ENCODE measurements around the gene KIAA2012. TPM values are rescaled to one million over a fixed set of nuclear protein-coding genes. Genes with fewer than 3 reads are reported as not detected.
A peak's percentile ranks its signal among the peaks of the same experiment; 100 is the strongest.

Gene KIAA2012
- total and polyA plus RNA-seq, 2 of the 4 experiments (the other 2 are of a cell fraction): under 0.01 to 0.09 TPM

DNA sequence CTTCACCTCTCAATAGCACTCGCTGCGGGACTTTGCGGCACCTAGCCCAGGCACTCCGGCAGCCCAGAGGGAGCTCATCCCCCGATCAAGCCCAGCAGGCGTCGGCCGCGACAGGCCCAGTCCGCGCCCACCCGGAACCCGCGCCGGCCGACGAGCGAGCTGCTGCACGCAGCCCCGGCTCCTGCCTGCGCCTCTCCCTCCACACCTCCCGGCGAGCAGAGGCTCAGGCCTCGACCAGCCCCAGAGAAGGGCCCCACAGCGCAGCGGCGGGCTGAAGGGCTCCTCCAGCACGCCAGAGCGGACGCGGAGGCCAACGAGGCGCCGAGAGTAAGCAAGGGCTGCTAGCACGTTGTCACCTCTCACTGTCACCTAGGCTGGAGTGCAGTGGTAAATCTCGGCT is 63.5 kb downstream of the KIAA2012 start:
- Histone ChIP-seq H4K20me1 (ENCODE audit: insufficient read depth, low read length) (no peaks in the 10 kb centered on the region), H3K23ac (ENCODE audit: low read depth, low read length) (no peak overlapping the region), H3K36me3 (ENCODE audit: control insufficient read depth, insufficient read depth, low read length) (no peaks in the 10 kb centered on the region), H4K8ac (ENCODE audit: low read depth in 2 of 2, low read length in 2 of 2) (peak overlapping the region; percentile 37 to 84; a peak in 2 of 4 replicates), H3K56ac (ENCODE audit: extremely low read depth, insufficient read depth, low read length) (no peak overlapping the region), H2AK5ac (ENCODE audit: low read depth, low read length) (peak overlapping the region; percentile 99), H3K14ac (replicated peaks; ENCODE audit: low read depth, low read length) (peak overlapping the region; percentile 88), H4K5ac (ENCODE audit: low read depth, low read length) (peak overlapping the region; percentile 24), H2BK5ac (ENCODE audit: low read depth, low read length, poor library complexity, severe bottlenecking) (peak overlapping the region; percentile 82), H2BK20ac (ENCODE audit: low read depth, low read length) (peak overlapping the region; percentile 100), H4K91ac (ENCODE audit: insufficient read depth, low read depth, low read length) (peak overlapping the region; percentile 98), H3K9me1 (ENCODE audit: insufficient read depth, low read length) (peaks cover 17% of the 10 kb centered on the region), H3K27me3 (ENCODE audit: control insufficient read depth, insufficient read depth, low read length) (no peaks in the 10 kb centered on the region), H3K27ac (ENCODE audit: insufficient read depth, low read length) (peak overlapping the region; percentile 15; the same call in 1 of the 2 replicates), H3K9ac (ENCODE audit: low read depth, low read length) (no peak overlapping the region), H2BK15ac (ENCODE audit: low read depth, low read length) (peak overlapping the region; percentile 97; the same call in 2 of the 3 replicates), H3K4ac (ENCODE audit: low read depth, low read length) (peak overlapping the region; percentile 99), H3K79me1 (ENCODE audit: low read depth in 1 of 2, low read length in 2 of 2) (0 out of 4 replicates have a peak, but pooled peaks cover 0 to 5% of the 10 kb centered on the region in 2 experiments), H3K4me2 (ENCODE audit: low read depth, low read length) (no peak overlapping the region), H3K9me3 (ENCODE audit: control insufficient read depth, insufficient read depth, low read length) (no peaks in the 10 kb centered on the region), H3K18ac (ENCODE audit: low read depth, low read length) (peak overlapping the region; percentile 81), H2AFZ (replicated peaks; ENCODE audit: low read length, poor library complexity) (no peak overlapping the region), H2AK9ac (replicated peaks; ENCODE audit: low read depth, low read length, poor library complexity) (no peak overlapping the region), H3K4me3 (ENCODE audit: insufficient read depth, low read depth, low read length) (no peak overlapping the region), H3K4me1 (ENCODE audit: control insufficient read depth, insufficient read depth, low read length) (peaks cover 28% of the 10 kb centered on the region), H2BK120ac (ENCODE audit: low read depth, low read length) (peak overlapping the region; percentile 98)
- dilution Hi-C loops (cut with HindIII; ENCODE audit: low sequenced_read_pairs, unreplicated experiment) (no loop called here), intact Hi-C loops (cut with micrococcal nuclease) (no loop called here), in situ Hi-C loops (cut with MboI; ENCODE audit: low sequenced_read_pairs) (no loop called here)
- TF ChIP-seq MAFK (IDR thresholded peaks at IDR 0.05; ENCODE audit: low read depth, low read length): no peak
- no peak for TF ChIP-seq RCOR1 (IDR thresholded peaks at IDR 0.05; ENCODE audit: insufficient replicate concordance, low read length)
- TF ChIP-seq MAZ (IDR thresholded peaks at IDR 0.05; ENCODE audit: borderline replicate concordance, low read depth, low read length): no peak
- TF ChIP-seq, protein P1, sequence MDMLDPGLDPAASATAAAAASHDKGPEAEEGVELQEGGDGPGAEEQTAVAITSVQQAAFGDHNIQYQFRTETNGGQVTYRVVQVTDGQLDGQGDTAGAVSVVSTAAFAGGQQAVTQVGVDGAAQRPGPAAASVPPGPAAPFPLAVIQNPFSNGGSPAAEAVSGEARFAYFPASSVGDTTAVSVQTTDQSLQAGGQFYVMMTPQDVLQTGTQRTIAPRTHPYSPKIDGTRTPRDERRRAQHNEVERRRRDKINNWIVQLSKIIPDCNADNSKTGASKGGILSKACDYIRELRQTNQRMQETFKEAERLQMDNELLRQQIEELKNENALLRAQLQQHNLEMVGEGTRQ (IDR thresholded peaks at IDR 0.05; ENCODE audit: low read depth, low read length): no peak
- no peak for TF ChIP-seq POLR2A (IDR thresholded peaks at IDR 0.05; ENCODE audit: low read depth, low read length)
- TF ChIP-seq BHLHE40 (IDR thresholded peaks at IDR 0.05; ENCODE audit: low read depth, low read length): no peak
- TF ChIP-seq RAD21 (IDR thresholded peaks at IDR 0.05; ENCODE audit: low read length): no peak
- no peak for TF ChIP-seq MXI1 (IDR thresholded peaks at IDR 0.05; ENCODE audit: borderline replicate concordance, low read depth, low read length)
- TF ChIP-seq, protein P2, sequence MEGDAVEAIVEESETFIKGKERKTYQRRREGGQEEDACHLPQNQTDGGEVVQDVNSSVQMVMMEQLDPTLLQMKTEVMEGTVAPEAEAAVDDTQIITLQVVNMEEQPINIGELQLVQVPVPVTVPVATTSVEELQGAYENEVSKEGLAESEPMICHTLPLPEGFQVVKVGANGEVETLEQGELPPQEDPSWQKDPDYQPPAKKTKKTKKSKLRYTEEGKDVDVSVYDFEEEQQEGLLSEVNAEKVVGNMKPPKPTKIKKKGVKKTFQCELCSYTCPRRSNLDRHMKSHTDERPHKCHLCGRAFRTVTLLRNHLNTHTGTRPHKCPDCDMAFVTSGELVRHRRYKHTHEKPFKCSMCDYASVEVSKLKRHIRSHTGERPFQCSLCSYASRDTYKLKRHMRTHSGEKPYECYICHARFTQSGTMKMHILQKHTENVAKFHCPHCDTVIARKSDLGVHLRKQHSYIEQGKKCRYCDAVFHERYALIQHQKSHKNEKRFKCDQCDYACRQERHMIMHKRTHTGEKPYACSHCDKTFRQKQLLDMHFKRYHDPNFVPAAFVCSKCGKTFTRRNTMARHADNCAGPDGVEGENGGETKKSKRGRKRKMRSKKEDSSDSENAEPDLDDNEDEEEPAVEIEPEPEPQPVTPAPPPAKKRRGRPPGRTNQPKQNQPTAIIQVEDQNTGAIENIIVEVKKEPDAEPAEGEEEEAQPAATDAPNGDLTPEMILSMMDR (conservative IDR thresholded peaks at IDR 0.05; ENCODE audit: low read depth, low read length): no peak
- TF ChIP-seq, protein P3, sequence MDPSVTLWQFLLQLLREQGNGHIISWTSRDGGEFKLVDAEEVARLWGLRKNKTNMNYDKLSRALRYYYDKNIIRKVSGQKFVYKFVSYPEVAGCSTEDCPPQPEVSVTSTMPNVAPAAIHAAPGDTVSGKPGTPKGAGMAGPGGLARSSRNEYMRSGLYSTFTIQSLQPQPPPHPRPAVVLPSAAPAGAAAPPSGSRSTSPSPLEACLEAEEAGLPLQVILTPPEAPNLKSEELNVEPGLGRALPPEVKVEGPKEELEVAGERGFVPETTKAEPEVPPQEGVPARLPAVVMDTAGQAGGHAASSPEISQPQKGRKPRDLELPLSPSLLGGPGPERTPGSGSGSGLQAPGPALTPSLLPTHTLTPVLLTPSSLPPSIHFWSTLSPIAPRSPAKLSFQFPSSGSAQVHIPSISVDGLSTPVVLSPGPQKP (IDR thresholded peaks at IDR 0.05; ENCODE audit: borderline replicate concordance, low read depth, low read length): no peak
- no peak for TF ChIP-seq SMC3 (IDR thresholded peaks at IDR 0.05; ENCODE audit: low read depth, low read length)
- ATAC-seq (ENCODE audit: low read depth) (no peak), DNase-seq (no peak)
- ChIA-PET CTCF (no interaction called here), POLR2A (ENCODE audit: unreplicated experiment) (no interaction called here)
- BruUV-seq (replicated peaks): no TSS peak
- WGBS, 2 experiments (ENCODE audit: extremely low coverage in 2 of 2, insufficient read length in 1 of 2): 96% methylated on average over 9 of the region's 36 CpGs; no CpG with 5 or more reads in 1 of the 2 experiments

Data from IMR-90 (cell line).